ENCODE measurements around the gene SPTSSA.
"Not testable (repeated sequence)": the region's sequence is repeated elsewhere in the genome, so short reads cannot be mapped to it uniquely, and the experiment has no call there.

SPTSSA gene

GRCh38 chr14:34426313-34427295 is 35.4 kb downstream of the SPTSSA start:
- DNase-seq (ENCODE audit: low read depth), result no peak

GRCh38 chr14:34425095-34425851 is 36.8 kb downstream of the SPTSSA start:
- no peak for DNase-seq (ENCODE audit: low read depth)

- DNase-seq (ENCODE audit: low read depth), result no peak
Observed at GRCh38 chr14:34424488-34424887, 37.6 kb downstream of the SPTSSA start.

- DNase-seq (ENCODE audit: low read depth), result no peak
Observed at GRCh38 chr14:34423445-34423844, 38.6 kb downstream of the SPTSSA start.

- no peak for DNase-seq (ENCODE audit: low read depth)
Observed at GRCh38 chr14:34420547-34421150, 41.4 kb downstream of the SPTSSA start.

- no peak for DNase-seq (ENCODE audit: low read depth)
Observed at GRCh38 chr14:34409721-34410120, 52.3 kb downstream of the SPTSSA start.

GRCh38 chr14:34407951-34408350 is 54.1 kb downstream of the SPTSSA start:
- DNase-seq (ENCODE audit: low read depth), result no peak

GRCh38 chr14:34404416-34404815 is 57.6 kb downstream of the SPTSSA start:
- no peak for DNase-seq (ENCODE audit: low read depth)

- no peak for DNase-seq (ENCODE audit: low read depth)
Observed at GRCh38 chr14:34403646-34404045, 58.4 kb downstream of the SPTSSA start.

GRCh38 chr14:34398024-34398423 is 64.0 kb downstream of the SPTSSA start:
- DNase-seq (ENCODE audit: low read depth), result no peak

GRCh38 chr14:34387974-34388516 is 74.0 kb downstream of the SPTSSA start:
- DNase-seq (ENCODE audit: low read depth), result no peak

GRCh38 chr14:34386865-34387485 is 75.1 kb downstream of the SPTSSA start:
- DNase-seq (ENCODE audit: low read depth), result no peak

GRCh38 chr14:34385881-34386280 is 76.2 kb downstream of the SPTSSA start:
- not testable (repeated sequence) for DNase-seq (ENCODE audit: low read depth)

GRCh38 chr14:34383839-34384238 is 78.2 kb downstream of the SPTSSA start:
- DNase-seq (ENCODE audit: low read depth), result no peak

Data from activated T-cell treated with anti-CD3 and anti-CD28 coated beads for 48 hours (primary cell).